SU-DHL-6 (cell line): ENCODE data around the gene CMTR1.

Experiments
- CTCF ChIP-seq: fragments of 200-600 bp; sonication (generic); IDR thresholded peaks from one replicate; pipeline ENCODE4 v1.5.1; 2017; ENCODE audit warnings: antibody characterized with exemption, mild to moderate bottlenecking, low read length, moderate library complexity; ENCODE audit not compliant: insufficient read depth, poor library complexity, severe bottlenecking
- EZH2phosphoT487 ChIP-seq: fragments of 200-600 bp; sonication (generic), shearing (Covaris generic); conservative IDR thresholded peaks from 2 replicates; pipeline ENCODE4 v1.6.1; 2018; ENCODE audit warnings: mild to moderate bottlenecking, antibody characterized with exemption, low read length, moderate library complexity, mixed read lengths

GRCh38 chr6:37392821-37393220, 40.2 kb upstream of the CMTR1 start:
- TF ChIP-seq EZH2phosphoT487 (no peak), CTCF (no peak)
